WERI-Rb-1 (cell line): ENCODE data around the gene SAXO1.

Experiments
- DNase-seq: peaks from one replicate; pipeline ENCODE4 v3.0.0-alpha.2; 2020
- H3K27ac ChIP-seq: fragments of 250-450 bp; sonication (Bioruptor Pico); 2 replicates; pipeline ENCODE4 v1.5.1; 2020; ENCODE audit warnings: mild to moderate bottlenecking, moderate library complexity
- H3K27me3 ChIP-seq: fragments of 250-450 bp; sonication (Bioruptor Pico); 2 replicates; pipeline ENCODE4 v1.5.1; 2021; ENCODE audit warnings: mild to moderate bottlenecking, low read depth, moderate library complexity; ENCODE audit not compliant: insufficient read depth, severe bottlenecking
- H3K36me3 ChIP-seq: fragments of 250-450 bp; sonication (Bioruptor Pico); 2 replicates; pipeline ENCODE4 v1.5.1; 2020; ENCODE audit warnings: mild to moderate bottlenecking, moderate library complexity
- H3K4me3 ChIP-seq: 2 replicates; pipeline ENCODE4 v1.5.1; 2011; ENCODE audit warnings: low read depth, mild to moderate bottlenecking, control low read depth, low read length
- H3K9me3 ChIP-seq: fragments of 250-450 bp; sonication (Bioruptor Pico); 2 replicates; pipeline ENCODE4 v1.5.1; 2021; ENCODE audit warnings: mild to moderate bottlenecking, moderate library complexity; ENCODE audit not compliant: severe bottlenecking
- TF ChIP-seq, protein P1 (sequence below): IDR thresholded peaks from 2 replicates; pipeline ENCODE4 v1.5.1; 2011; ENCODE audit warnings: low read depth, mild to moderate bottlenecking, control low read depth, inconsistent platforms, low read length

Gene SAXO1

DNA sequence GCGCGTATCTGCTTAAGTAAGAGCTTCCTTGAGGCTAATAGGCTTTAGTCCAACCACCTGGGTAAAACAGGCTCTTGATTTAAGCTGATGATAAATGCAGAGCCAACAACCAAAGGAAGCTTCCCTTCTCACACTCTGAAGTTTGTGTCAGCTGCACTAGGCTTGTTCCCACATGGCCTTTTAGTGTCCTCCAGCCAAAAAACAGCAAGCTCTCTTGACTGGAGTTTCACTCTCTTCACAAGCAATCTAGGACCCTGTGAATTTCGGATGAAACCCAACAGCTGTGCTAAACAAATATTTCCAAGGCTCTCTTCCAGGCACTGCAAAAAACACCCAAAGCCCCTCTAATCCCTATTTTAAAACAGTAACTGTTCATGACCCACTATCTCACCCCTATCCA is 63.9 kb downstream of the SAXO1 start:
- Histone ChIP-seq H3K36me3 (no peaks in the 10 kb centered on the region), H3K27ac (no peak overlapping the region), H3K9me3 (no peaks in the 10 kb centered on the region), H3K27me3 (no peaks in the 10 kb centered on the region), H3K4me3 (no peak overlapping the region)
- TF ChIP-seq, protein P1, sequence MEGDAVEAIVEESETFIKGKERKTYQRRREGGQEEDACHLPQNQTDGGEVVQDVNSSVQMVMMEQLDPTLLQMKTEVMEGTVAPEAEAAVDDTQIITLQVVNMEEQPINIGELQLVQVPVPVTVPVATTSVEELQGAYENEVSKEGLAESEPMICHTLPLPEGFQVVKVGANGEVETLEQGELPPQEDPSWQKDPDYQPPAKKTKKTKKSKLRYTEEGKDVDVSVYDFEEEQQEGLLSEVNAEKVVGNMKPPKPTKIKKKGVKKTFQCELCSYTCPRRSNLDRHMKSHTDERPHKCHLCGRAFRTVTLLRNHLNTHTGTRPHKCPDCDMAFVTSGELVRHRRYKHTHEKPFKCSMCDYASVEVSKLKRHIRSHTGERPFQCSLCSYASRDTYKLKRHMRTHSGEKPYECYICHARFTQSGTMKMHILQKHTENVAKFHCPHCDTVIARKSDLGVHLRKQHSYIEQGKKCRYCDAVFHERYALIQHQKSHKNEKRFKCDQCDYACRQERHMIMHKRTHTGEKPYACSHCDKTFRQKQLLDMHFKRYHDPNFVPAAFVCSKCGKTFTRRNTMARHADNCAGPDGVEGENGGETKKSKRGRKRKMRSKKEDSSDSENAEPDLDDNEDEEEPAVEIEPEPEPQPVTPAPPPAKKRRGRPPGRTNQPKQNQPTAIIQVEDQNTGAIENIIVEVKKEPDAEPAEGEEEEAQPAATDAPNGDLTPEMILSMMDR, result no peak
- peak; percentile 23 for DNase-seq

DNA sequence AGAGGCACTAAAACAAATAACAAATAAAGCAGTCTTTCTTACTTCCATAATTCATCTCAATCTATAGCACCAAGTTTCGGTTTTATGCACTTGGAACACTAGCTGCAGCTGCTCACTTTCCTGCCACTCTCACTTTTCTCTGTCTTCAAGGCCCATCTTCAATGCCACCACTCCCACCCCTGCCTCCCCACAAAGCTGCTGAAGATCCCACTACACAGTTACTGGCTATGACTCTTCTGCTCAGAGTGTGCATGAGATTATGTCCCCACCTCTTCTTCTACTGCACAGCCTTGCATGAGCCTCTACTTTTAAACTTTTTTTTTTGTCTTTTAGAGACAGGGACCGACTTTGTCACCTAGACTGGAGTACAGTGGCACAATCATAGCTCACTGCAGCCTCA is 77.4 kb downstream of the SAXO1 start:
- Histone ChIP-seq H3K27ac (no peak overlapping the region), H3K4me3 (no peak overlapping the region), H3K9me3 (no peaks in the 10 kb centered on the region), H3K27me3 (no peaks in the 10 kb centered on the region), H3K36me3 (no peaks in the 10 kb centered on the region)
- TF ChIP-seq, protein P1, result no peak
- no peak for DNase-seq

DNA sequence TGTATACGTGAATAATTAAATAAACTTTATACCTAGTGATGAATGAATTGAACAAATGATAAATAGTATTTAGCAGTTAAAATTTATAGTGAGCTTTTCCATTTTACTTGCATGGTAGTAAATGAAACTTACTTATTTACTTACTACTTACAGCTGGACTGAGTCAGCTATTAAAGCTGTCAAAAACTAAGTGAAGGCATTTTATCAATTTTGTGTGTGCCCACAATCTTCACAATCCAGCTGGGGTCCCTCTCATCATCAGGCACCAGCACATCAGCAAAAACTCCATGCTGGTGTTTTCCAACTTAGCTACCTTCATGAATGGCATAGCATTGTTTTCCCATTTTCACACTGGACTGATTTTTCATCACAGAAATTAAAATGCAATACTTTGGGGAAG is 81.1 kb downstream of the SAXO1 start:
- no peak for DNase-seq

DNA sequence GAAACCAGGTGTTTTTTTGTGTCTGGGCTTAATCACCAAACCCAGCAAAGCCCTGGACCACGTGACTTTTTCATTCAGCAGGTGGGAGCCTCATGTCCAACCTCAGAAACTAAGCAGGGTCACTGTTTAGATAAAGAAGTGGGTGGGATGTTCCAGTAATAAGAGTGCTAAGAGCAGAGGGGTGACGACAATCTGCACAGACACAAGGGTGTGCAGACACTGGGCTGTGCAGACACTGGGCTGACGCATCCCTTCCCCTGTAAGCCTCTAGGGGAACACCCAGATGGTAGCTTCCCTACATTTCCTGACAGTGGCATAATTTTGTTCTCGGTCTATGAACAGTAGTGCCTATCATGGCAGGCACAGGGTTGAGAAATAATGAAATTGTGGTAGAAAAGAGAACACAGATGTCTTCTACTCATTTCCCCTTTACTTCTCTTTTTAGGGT is 85.1 kb downstream of the SAXO1 start:
- peak; percentile 14 for DNase-seq
- TF ChIP-seq, protein P1, result 0 out of 2 replicates have a peak, but pooled peaks have one; percentile 18
- H3K27me3 ChIP-seq, result no peaks in the 10 kb centered on the region
- H3K4me3 ChIP-seq, result no peak overlapping the region
- H3K36me3 ChIP-seq, result no peaks in the 10 kb centered on the region
- no peaks in the 10 kb centered on the region for H3K9me3 ChIP-seq
- no peak overlapping the region for H3K27ac ChIP-seq

More for the DNA sequence above, 81.1 kb downstream of the SAXO1 start:
- H3K9me3 ChIP-seq, result no peaks in the 10 kb centered on the region
- H3K27me3 ChIP-seq, result no peaks in the 10 kb centered on the region
- no peaks in the 10 kb centered on the region for H3K36me3 ChIP-seq
- no peak overlapping the region for H3K4me3 ChIP-seq
- H3K27ac ChIP-seq, result no peak overlapping the region
- TF ChIP-seq, protein P1, result no peak

DNA sequence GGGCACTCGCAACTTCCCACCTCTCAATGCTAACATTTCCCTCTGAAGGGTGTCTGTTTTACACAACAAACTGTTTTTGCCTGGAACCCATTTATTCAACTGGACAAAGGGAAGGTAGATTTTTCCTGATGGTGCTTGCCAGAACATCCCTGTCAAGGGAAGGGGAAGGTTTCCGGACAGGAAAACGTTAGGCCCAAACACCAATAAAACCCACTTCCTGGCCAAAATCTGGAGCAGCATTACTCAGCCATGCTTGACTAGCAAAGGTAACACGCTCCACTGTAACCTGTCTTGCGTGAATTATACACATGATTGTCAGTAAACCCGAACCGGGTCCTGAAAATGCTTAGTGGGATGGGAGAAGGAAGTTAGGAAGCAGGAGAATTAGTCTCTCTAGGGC is 90.2 kb downstream of the SAXO1 start:
- no peaks in the 10 kb centered on the region for H3K27me3 ChIP-seq
- TF ChIP-seq, protein P1, result no peak

DNA sequence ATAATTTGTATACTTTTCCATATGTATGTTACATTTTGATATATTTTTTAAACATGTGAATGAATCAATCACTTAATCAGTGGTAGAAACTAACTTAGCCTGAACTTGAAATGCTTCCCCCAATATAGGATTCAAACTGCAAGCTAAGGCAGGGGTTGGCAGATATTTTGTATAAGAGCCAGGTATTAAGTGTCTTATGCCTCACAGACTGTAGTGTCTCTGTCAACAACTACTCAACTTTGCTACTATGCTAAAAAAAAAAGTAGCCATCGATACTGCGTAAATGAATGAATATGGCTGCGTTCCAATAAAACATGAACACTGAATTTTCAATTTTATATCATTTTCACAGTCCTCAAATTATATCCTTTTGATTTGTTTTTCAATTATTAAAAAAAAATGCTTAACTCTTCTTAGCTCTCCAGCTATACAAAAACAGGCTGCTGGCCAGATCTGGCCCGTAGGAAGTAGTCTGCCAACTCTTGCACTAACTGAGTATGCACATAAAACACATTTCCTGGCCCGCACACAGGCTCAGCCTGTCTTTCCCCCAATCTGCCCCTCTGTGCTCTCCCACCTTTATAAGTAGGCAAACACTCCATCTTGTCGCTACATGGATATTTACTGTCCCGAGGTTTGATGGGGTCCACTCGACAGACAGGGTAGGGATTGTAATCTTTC is 91.8 kb downstream of the SAXO1 start:
- Histone ChIP-seq H3K27me3 (no peaks in the 10 kb centered on the region), H3K9me3 (no peaks in the 10 kb centered on the region), H3K36me3 (no peaks in the 10 kb centered on the region), H3K4me3 (no peak overlapping the region), H3K27ac (no peak overlapping the region)
- no peak for DNase-seq
- TF ChIP-seq, protein P1, result no peak

More for the DNA sequence above, 90.2 kb downstream of the SAXO1 start:
- Histone ChIP-seq H3K9me3 (no peaks in the 10 kb centered on the region), H3K4me3 (no peak overlapping the region), H3K27ac (no peak overlapping the region), H3K36me3 (no peaks in the 10 kb centered on the region)
- no peak for DNase-seq
